HUES6 (cell line): ENCODE data around the gene KCNN3.

Experiments
- H3K27ac ChIP-seq: 2 replicates; pipeline ENCODE4 v1.7.0; 2013; ENCODE audit warnings: low read depth, mild to moderate bottlenecking, low read length, inconsistent platforms
- H3K27me3 ChIP-seq: 2 replicates; pipeline ENCODE4 v1.6.1; 2013; ENCODE audit warnings: low read length; ENCODE audit not compliant: control insufficient read depth, insufficient read depth
- H3K36me3 ChIP-seq: 2 replicates; pipeline ENCODE4 v1.6.1; 2013; ENCODE audit warnings: low read length; ENCODE audit not compliant: control insufficient read depth, insufficient read depth
- H3K4me1 ChIP-seq: 2 replicates; pipeline ENCODE4 v1.6.1; 2013; ENCODE audit warnings: low read length; ENCODE audit not compliant: control insufficient read depth, insufficient read depth
- H3K4me3 ChIP-seq: 2 replicates; pipeline ENCODE4 v1.5.1; 2013; ENCODE audit warnings: low read depth, low read length
- H3K9ac ChIP-seq: one replicate; pipeline ENCODE4 v1.6.1; 2013; ENCODE audit warnings: mild to moderate bottlenecking, low read length
- H3K9me3 ChIP-seq: 2 replicates; pipeline ENCODE4 v1.6.1; 2013; ENCODE audit warnings: low read depth, low read length; ENCODE audit not compliant: control insufficient read depth, insufficient read depth

KCNN3 gene

GRCh38 chr1:154821083-154821482, 49.0 kb downstream of the KCNN3 start:
- Histone ChIP-seq H3K27me3 (no peaks in the 10 kb centered on the region), H3K4me1 (peaks cover 11% of the 10 kb centered on the region; the same call in 1 of the 2 replicates)

DNA sequence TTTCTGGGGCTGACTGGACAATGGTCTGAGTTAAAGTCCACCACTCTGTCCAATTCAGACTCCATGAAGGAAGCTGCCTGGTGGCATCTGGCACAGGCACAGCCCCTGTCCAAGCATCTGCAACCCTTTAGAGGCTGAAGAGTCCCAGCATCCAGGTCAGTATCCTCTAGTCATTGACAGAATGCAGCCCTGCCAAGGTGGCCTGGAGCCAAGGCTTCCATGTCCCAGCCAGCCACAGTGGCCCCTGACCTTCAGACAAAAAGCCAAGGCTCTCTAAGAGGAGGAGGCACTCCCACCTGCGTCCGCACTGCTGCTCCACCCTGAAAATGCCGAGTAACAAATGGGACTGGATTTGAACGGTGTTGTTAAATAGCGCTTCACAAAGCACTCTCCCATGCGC, 49.4 kb downstream of the KCNN3 start:
- no peak overlapping the region for H3K27ac ChIP-seq
- peaks cover 11% of the 10 kb centered on the region; the same call in 1 of the 2 replicates for H3K4me1 ChIP-seq
- H3K4me3 ChIP-seq = no peak overlapping the region
- H3K27me3 ChIP-seq = no peaks in the 10 kb centered on the region
- no peaks in the 10 kb centered on the region for H3K9me3 ChIP-seq
- H3K9ac ChIP-seq = no peak overlapping the region
- no peaks in the 10 kb centered on the region for H3K36me3 ChIP-seq

More at GRCh38 chr1:154821083-154821482, 49.0 kb downstream of the KCNN3 start:
- H3K36me3 ChIP-seq = no peaks in the 10 kb centered on the region
- no peaks in the 10 kb centered on the region for H3K9me3 ChIP-seq
- no peak overlapping the region for H3K4me3 ChIP-seq
- no peak overlapping the region for H3K9ac ChIP-seq
- H3K27ac ChIP-seq = no peak overlapping the region

GRCh38 chr1:154819628-154820590, 50.2 kb downstream of the KCNN3 start:
- Histone ChIP-seq H3K27me3 (no peaks in the 10 kb centered on the region), H3K4me1 (peaks cover 11% of the 10 kb centered on the region; the same call in 1 of the 2 replicates), H3K4me3 (no peak overlapping the region), H3K9ac (no peak overlapping the region), H3K27ac (no peak overlapping the region), H3K36me3 (no peaks in the 10 kb centered on the region), H3K9me3 (no peaks in the 10 kb centered on the region)

GRCh38 chr1:154818911-154819310, 51.2 kb downstream of the KCNN3 start:
- Histone ChIP-seq H3K4me1 (peaks cover 16% of the 10 kb centered on the region), H3K36me3 (no peaks in the 10 kb centered on the region), H3K9me3 (no peaks in the 10 kb centered on the region), H3K27me3 (no peaks in the 10 kb centered on the region), H3K27ac (no peak overlapping the region), H3K9ac (no peak overlapping the region), H3K4me3 (no peak overlapping the region)

DNA sequence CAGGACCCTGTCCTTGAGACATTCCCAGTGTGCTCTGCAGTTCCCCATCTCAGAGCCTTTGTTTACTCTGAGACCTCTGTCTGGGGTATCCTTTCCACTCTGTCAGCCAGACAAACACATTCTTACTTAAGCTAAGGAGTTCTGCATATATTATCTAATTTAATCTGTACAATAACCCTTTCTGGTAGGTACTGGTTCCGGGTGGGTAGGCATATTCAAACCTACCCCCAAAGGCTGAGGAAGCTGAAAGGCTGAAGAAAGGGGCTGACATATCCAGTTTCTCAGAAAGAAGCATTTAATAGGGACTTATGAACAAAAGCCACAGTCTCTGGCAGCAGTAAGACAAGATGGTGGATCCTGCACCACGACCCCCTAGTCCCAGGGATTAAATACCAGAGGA, 53.1 kb downstream of the KCNN3 start:
- Histone ChIP-seq H3K4me1 (peaks cover 21% of the 10 kb centered on the region), H3K4me3 (no peak overlapping the region), H3K27ac (no peak overlapping the region), H3K9ac (no peak overlapping the region), H3K36me3 (no peaks in the 10 kb centered on the region), H3K27me3 (no peaks in the 10 kb centered on the region), H3K9me3 (no peaks in the 10 kb centered on the region)

DNA sequence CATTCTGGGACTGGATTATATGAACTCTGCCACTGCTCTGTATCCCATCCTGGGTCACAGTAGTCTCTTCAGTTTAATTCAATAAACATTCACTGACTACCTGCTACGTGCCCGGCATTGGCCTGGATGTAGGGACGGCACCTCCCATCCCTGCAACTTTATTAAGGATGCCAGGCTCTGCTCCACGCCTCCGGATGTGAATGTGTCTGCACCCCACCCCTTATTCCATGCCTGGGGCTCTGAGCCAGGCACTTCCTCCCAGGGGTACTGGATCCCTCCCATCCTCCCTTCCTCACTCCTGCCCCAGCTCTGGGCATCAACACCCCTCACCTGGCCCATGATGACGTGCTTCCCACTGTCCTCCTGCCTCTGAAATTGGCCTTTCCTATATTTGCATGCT, 53.7 kb downstream of the KCNN3 start:
- Histone ChIP-seq H3K27ac (no peak overlapping the region), H3K4me1 (peaks cover 21% of the 10 kb centered on the region), H3K36me3 (no peaks in the 10 kb centered on the region), H3K9ac (no peak overlapping the region), H3K27me3 (no peaks in the 10 kb centered on the region), H3K4me3 (no peak overlapping the region), H3K9me3 (no peaks in the 10 kb centered on the region)

GRCh38 chr1:154813846-154814505, 56.1 kb downstream of the KCNN3 start:
- Histone ChIP-seq H3K36me3 (no peaks in the 10 kb centered on the region), H3K4me1 (peaks cover 24% of the 10 kb centered on the region), H3K4me3 (no peak overlapping the region; the same call in 1 of the 2 replicates), H3K27ac (peak overlapping the region; percentile 57; the same call in 1 of the 2 replicates), H3K9ac (no peak overlapping the region), H3K9me3 (no peaks in the 10 kb centered on the region), H3K27me3 (no peaks in the 10 kb centered on the region)

DNA sequence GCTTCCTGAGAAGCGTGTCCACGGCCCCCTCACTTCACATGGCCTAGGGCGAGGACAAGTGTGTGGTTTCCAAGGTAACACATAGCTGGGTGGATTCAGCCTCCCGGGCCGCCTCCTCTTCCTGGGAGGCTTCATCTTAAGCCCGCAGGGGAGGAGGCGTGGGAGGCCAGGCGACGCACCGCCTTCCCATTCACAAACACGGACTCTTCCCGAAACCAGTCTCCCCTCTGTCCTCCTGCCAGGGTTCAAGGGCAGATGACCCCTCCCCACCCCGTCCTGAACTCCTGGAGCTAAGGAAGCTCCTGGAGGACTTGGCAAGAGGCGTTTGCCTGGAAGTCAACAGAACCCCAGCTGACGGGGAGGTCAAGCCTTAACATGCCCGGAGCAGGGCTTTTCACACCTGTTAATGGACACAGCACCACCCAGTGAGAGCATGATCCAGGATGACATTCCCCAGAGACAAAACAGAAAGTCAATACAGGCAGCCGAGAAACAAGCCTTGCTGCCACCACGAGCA, 56.7 kb downstream of the KCNN3 start:
- Histone ChIP-seq H3K4me1 (peaks cover 26% of the 10 kb centered on the region), H3K9ac (peak overlapping the region; percentile 6), H3K4me3 (no peak overlapping the region; the same call in 1 of the 2 replicates), H3K27me3 (no peaks in the 10 kb centered on the region), H3K9me3 (no peaks in the 10 kb centered on the region), H3K36me3 (no peaks in the 10 kb centered on the region), H3K27ac (peak overlapping the region; percentile 57; the same call in 1 of the 2 replicates)

GRCh38 chr1:154812877-154813276, 57.2 kb downstream of the KCNN3 start:
- Histone ChIP-seq H3K4me1 (peaks cover 31% of the 10 kb centered on the region), H3K9me3 (no peaks in the 10 kb centered on the region), H3K27ac (0 out of 2 replicates have a peak overlapping the region, but pooled peaks have one; percentile 57), H3K36me3 (no peaks in the 10 kb centered on the region), H3K9ac (no peak overlapping the region), H3K27me3 (no peaks in the 10 kb centered on the region), H3K4me3 (no peak overlapping the region)

- no peak overlapping the region for H3K27ac ChIP-seq
- peaks cover 31% of the 10 kb centered on the region for H3K4me1 ChIP-seq
- H3K9me3 ChIP-seq = no peaks in the 10 kb centered on the region
- H3K36me3 ChIP-seq = no peaks in the 10 kb centered on the region
- no peak overlapping the region for H3K4me3 ChIP-seq
- H3K9ac ChIP-seq = no peak overlapping the region
- no peaks in the 10 kb centered on the region for H3K27me3 ChIP-seq
Measured at GRCh38 chr1:154810571-154810970, 59.5 kb downstream of the KCNN3 start.
